Pancreas (tissue), 10 donors: ENCODE results near the gene ROBO1. TPM values are rescaled to one million over a fixed set of nuclear protein-coding genes. Genes with fewer than 3 reads are reported as not detected.
"Not testable (repeated sequence)": the region's sequence is repeated elsewhere in the genome, so short reads cannot be mapped to it uniquely, and the experiment has no call there.

ENCODE experiments used
- ATAC-seq, 4 donors: fragments of 200-7000 bp; cut with Tn5 transposase; one replicate each; pipeline versions ENCODE4 v1.8.0 to v1.9.1; 2020; ENCODE audit warnings: mild to moderate bottlenecking in 4 of 4, moderate library complexity in 4 of 4
- DNase-seq, 6 donors: peaks; one replicate each; pipeline ENCODE4 v3.0.0-alpha.2; 2020
- FAIRE-seq: peaks from 2 replicates; lab custom pipeline; 2012; peaks lifted over from hg19 to GRCh38; lab: Jason Lieb, UNC
- H3K27ac ChIP-seq, 4 donors: fragments of 200-600 bp; sonication (generic); 1 replicate in 3 of 4; 2 replicates in 1 of 4; pipeline versions ENCODE4 v1.5.0 to v1.8.0; 2020
- H3K27me3 ChIP-seq, 4 donors: fragments of 200-600 bp; one replicate each; pipeline ENCODE4 v1.8.0; 2021
- H3K36me3 ChIP-seq, 3 donors: fragments of 200-600 bp; sonication (generic) in 1 of 3; one replicate each; pipeline versions ENCODE4 v1.5.0 to v1.8.0; 2020 to 2021
- H3K4me1 ChIP-seq, 3 donors: fragments of 200-600 bp; one replicate each; pipeline ENCODE4 v1.8.0; 2021
- H3K4me3 ChIP-seq, 4 donors: fragments of 200-600 bp; sonication (generic) in 2 of 4; one replicate each; pipeline versions ENCODE4 v1.5.0 to v1.8.0; 2020 to 2021
- H3K9me3 ChIP-seq, 4 donors: fragments of 200-600 bp; one replicate each; pipeline ENCODE4 v1.8.0; 2021
- WGBS, 2 donors: extraction: QIAGEN DNeasy Blood & Tissue Kit; methylation state at CpG; one replicate each; pipeline ENCODE4 v1.1.7; 2013; 5-methylcytosine and 5-hydroxymethylcytosine counted together
- intact Hi-C, 3 donors: fragments of 100-400 bp; cut with DNase I; formaldehyde crosslinking; loops; one replicate each; pipeline versions ENCODE4 v1.11.1 to v1.14.2; 2022
- polyA plus RNA-seq, 2 donors: library from polyadenylated mRNA; stranded (reverse); fragments of 200-250 nt; gene quantifications; one replicate each; pipeline ENCODE4 v1.2.3, GENCODE V29; 2013
- total RNA-seq, 6 donors: library from RNA; stranded (reverse); fragmentation: NEBNext Ultra II Directional in 4 of 6; extraction: Animal tissue kit (Norgen Biotek cat#: 25700) in 4 of 6; gene quantifications; one replicate each; pipeline versions ENCODE4 v1.2.1 to v1.2.4, GENCODE V29; 2021 to 2023
- TF ChIP-seq, protein P1 (sequence below), 4 donors: fragments of 200-600 bp; sonication (generic) in 3 of 4; IDR thresholded peaks; one replicate each; pipeline versions ENCODE4 v1.5.0 to v1.8.0; 2021; ENCODE audit warnings: antibody characterized with exemption in 4 of 4
- donor health status: healthy with polysubstance abuse.
- donor health status: DM: no; HTN: no; CAD: no; lungs with moderate emphysema.
- donor health status: DM: no; HTN: no; CAD: no.
- donor health status: control.
- donor health status: control.
- donor health status: Bipolar disorder and iron deficiency.
- donor health status: DM: yes; HTN: yes; CAD: no.
- donor health status: DM: no; HTN: no; CAD: no.
- donor health status: DM: no; HTN: no; CAD: no.
- donor health status: DM: yes; HTN: yes; CAD: no.

ROBO1 gene
- total and polyA plus RNA-seq, 8 donors: 0.51 to 8.5 (median 2.8) TPM

DNA sequence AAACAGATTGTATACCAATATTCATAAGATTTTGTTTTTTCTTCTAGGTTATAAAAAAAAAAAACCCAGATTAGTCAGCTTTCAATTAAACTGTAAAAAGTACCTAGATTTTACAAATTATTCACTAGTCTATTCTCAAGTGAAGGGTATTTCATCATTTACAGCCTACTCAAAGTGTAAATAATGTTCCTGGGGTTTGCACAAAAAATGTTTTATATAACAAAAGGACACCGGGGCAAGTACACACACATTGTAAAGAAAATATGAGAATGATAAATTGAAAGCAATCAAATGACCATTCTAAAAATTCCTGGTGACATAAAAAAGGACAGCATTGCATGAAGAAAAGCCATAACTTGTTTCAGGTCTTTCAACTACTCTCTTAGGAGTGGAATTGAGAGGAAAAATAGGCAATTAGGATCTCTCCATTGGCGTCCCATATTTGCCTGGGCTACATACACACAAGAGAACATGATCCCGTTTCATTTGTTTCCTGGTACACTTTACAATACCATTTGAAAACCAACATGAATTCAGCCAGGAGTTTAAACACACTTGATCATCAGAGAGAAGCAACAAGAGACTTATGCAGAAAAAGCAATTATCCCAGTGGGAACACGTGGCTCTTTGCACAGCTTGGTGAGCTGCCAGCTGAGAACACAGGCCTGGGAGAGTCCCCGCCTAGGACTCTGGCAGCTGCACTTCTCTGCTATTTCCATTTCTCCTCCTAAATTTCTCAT lies 1039.2 kb downstream of the ROBO1 start:
- no peaks in the 10 kb centered on the region for H3K36me3 ChIP-seq
- ATAC-seq: peak in 3 of 4 donors; percentile 74 to 80 (median 79)
- peak; percentile 5 to 55 (median 28) for DNase-seq
- intact Hi-C loops: no loop called here
- WGBS, 2 donors: 28% methylated on average over 5 of the region's 5 CpGs
- H3K27me3 ChIP-seq: no peaks in the 10 kb centered on the region
- TF ChIP-seq, protein P1, sequence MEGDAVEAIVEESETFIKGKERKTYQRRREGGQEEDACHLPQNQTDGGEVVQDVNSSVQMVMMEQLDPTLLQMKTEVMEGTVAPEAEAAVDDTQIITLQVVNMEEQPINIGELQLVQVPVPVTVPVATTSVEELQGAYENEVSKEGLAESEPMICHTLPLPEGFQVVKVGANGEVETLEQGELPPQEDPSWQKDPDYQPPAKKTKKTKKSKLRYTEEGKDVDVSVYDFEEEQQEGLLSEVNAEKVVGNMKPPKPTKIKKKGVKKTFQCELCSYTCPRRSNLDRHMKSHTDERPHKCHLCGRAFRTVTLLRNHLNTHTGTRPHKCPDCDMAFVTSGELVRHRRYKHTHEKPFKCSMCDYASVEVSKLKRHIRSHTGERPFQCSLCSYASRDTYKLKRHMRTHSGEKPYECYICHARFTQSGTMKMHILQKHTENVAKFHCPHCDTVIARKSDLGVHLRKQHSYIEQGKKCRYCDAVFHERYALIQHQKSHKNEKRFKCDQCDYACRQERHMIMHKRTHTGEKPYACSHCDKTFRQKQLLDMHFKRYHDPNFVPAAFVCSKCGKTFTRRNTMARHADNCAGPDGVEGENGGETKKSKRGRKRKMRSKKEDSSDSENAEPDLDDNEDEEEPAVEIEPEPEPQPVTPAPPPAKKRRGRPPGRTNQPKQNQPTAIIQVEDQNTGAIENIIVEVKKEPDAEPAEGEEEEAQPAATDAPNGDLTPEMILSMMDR (IDR thresholded peaks at IDR 0.05): no peak
- H3K4me3 ChIP-seq: no peak overlapping the region
- H3K4me1 ChIP-seq: peaks cover 0 to 8% (median 0%) of the 10 kb centered on the region in 3 donors
- no peak overlapping the region for H3K27ac ChIP-seq
- FAIRE-seq: no peak
- H3K9me3 ChIP-seq: no peaks in the 10 kb centered on the region

DNA sequence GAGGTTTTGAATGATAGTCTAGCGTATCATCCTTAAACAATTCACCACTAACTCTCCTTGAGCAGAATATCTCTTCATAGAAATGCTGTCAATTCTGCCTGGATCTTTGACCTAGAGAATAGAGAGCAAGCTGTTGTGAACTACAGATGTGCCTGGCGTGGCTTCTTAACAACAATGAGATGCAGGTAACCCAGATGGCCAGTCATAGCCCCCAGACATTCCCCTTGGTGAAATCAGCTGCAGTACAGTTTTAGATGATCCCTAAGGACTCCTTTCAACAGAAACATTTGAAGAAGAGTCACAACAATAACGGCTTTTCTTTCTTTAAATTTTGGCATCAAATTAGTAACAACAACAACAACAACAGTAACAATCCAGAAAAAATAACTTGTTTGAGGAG lies 1041.3 kb downstream of the ROBO1 start:
- Histone ChIP-seq H3K36me3 (no peaks in the 10 kb centered on the region), H3K4me1 (peaks cover 0 to 8% (median 0%) of the 10 kb centered on the region in 3 donors), H3K9me3 (no peaks in the 10 kb centered on the region), H3K4me3 (no peak overlapping the region), H3K27me3 (no peaks in the 10 kb centered on the region), H3K27ac (no peak overlapping the region)
- intact Hi-C loops: no loop called here
- DNase-seq (no peak), FAIRE-seq (no peak), ATAC-seq (no peak)
- WGBS, 2 donors: 69 to 90% methylated on average over 3 of the region's 3 CpGs
- TF ChIP-seq, protein P1 (IDR thresholded peaks at IDR 0.05): no peak

DNA sequence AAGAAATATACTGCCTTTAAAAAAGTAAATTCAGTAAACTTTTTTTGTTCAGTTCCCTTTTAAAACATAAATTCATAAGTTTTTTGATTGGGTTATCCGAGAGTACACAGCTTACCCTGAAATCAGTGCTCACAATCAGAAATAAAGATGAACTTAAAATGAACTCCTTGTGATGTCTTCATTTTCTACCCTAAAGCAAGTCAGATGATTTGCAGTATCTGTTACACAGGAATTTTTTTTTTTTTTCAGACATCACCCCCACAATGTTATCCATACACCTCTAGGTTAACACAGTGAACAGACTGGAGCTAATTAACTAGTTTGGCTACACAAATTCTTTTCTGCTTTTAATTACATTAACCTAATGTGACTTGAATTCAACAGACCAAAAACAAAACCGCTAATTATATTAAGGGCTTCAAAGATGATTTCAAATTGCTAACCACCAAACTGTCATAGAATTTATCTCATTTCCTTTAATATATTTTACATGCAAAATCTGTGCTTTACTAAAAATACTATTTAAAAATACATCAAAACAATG lies 1042.0 kb downstream of the ROBO1 start:
- TF ChIP-seq, protein P1 (IDR thresholded peaks at IDR 0.05): no peak
- WGBS, 2 donors: 78 to 89% methylated on average over 2 of the region's 2 CpGs
- intact Hi-C loops: no loop called here
- no peaks in the 10 kb centered on the region for H3K9me3 ChIP-seq
- ATAC-seq: no peak
- H3K4me3 ChIP-seq: no peak overlapping the region
- peaks cover 0 to 8% (median 0%) of the 10 kb centered on the region in 3 donors for H3K4me1 ChIP-seq
- FAIRE-seq: peak; percentile 13
- H3K27ac ChIP-seq: no peak overlapping the region
- no peaks in the 10 kb centered on the region for H3K27me3 ChIP-seq
- no peaks in the 10 kb centered on the region for H3K36me3 ChIP-seq
- DNase-seq: no peak

DNA sequence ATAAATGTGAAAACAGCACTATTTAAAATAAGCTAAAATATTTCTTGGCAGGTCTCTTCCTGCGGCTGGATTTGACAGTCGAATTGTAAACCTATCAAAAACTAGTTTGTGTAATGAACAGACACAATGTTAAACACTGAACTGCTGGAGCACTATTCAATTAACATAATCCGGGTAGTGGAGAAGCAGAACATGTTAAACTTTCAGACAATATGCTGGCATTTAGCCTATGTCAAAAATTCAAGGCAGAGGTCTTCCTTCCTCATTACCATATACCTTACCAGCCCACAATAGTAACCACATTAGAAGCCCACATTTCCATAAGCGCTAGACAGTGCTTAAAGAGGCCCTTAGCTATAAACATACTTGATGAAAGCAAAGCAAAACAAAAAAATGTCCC lies 1042.9 kb downstream of the ROBO1 start:
- intact Hi-C loops: no loop called here

DNA sequence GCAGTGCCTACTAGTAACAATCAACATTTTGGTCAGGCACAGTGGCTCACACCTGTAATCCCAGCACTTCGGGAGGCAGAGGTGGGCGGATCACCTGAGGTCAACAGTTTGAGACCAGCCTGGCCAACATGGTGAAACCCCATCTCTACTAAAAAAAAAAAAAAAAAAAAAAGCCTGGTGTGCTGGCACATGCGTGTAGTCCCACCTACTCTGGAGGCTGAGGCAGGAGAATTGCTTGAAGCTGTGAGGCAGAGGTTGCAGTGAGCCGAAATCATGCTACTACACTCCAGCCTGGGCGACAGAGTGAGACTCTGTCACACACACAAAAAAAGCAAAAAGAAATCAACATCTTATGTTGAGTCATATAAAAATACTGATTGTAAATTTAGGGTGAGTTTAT lies 1043.4 kb downstream of the ROBO1 start:
- H3K4me3 ChIP-seq, intact Hi-C loops, H3K4me1 ChIP-seq, FAIRE-seq, H3K27me3 ChIP-seq, DNase-seq, H3K9me3 ChIP-seq, H3K27ac ChIP-seq, ATAC-seq, H3K36me3 ChIP-seq: not testable (repeated sequence)
- WGBS, 2 donors: 78 to 82% methylated on average over 5 of the region's 5 CpGs

More for the DNA sequence above, 1042.9 kb downstream of the ROBO1 start:
- FAIRE-seq: no peak
- Histone ChIP-seq H3K9me3 (no peaks in the 10 kb centered on the region), H3K27ac (no peak overlapping the region), H3K36me3 (no peaks in the 10 kb centered on the region), H3K4me1 (peaks cover 0 to 8% (median 0%) of the 10 kb centered on the region in 3 donors), H3K27me3 (no peaks in the 10 kb centered on the region), H3K4me3 (no peak overlapping the region)
- no peak for ATAC-seq
- no peak for DNase-seq
- TF ChIP-seq, protein P1 (IDR thresholded peaks at IDR 0.05): no peak
- 45 to 47% methylated on average over 4 of the region's 4 CpGs for WGBS, 2 donors
